Duodenal mucosa (tissue), 2 donors: ENCODE results near the gene SOX13.
"Not testable (repeated sequence)": the region's sequence is repeated elsewhere in the genome, so short reads cannot be mapped to it uniquely, and the experiment has no call there.

Source experiments
- H3K27ac ChIP-seq: one replicate; pipeline ENCODE4 v1.7.0; 2013; ENCODE audit warnings: low read depth, low read length
- H3K27me3 ChIP-seq, 2 donors: one replicate each; pipeline ENCODE4 v1.7.0; 2013; ENCODE audit warnings: low read length in 2 of 2, control low read depth in 1 of 2; ENCODE audit not compliant: insufficient read depth in 2 of 2, control insufficient read depth in 1 of 2
- H3K36me3 ChIP-seq, 2 donors: one replicate each; pipeline ENCODE4 v1.7.0; 2013; ENCODE audit warnings: low read length in 2 of 2, control low read depth in 1 of 2; ENCODE audit not compliant: insufficient read depth in 2 of 2, control insufficient read depth in 1 of 2
- H3K4me1 ChIP-seq, 2 donors: one replicate each; pipeline ENCODE4 v1.7.0; 2013; ENCODE audit warnings: low read length in 2 of 2, control low read depth in 1 of 2; ENCODE audit not compliant: insufficient read depth in 2 of 2, control insufficient read depth in 1 of 2
- H3K4me3 ChIP-seq, 2 donors: one replicate each; pipeline ENCODE4 v1.7.0; 2013; ENCODE audit warnings: low read length in 2 of 2, low read depth in 1 of 2
- H3K9ac ChIP-seq, 2 donors: one replicate each; pipeline ENCODE4 v1.7.0; 2013; ENCODE audit warnings: low read length in 2 of 2, low read depth in 1 of 2
- H3K9me3 ChIP-seq, 2 donors: one replicate each; pipeline ENCODE4 v1.7.0; 2013; ENCODE audit warnings: low read length in 2 of 2, control low read depth in 1 of 2; ENCODE audit not compliant: control insufficient read depth in 1 of 2

SOX13 gene

GRCh38 chr1:204093421-204093717 lies 20.5 kb downstream of the SOX13 start:
- Histone ChIP-seq H3K4me1 (peaks cover 19 to 26% of the 10 kb centered on the region in 2 donors), H3K9ac (peak overlapping the region in 1 of 2 donors; percentile 65), H3K27me3 (no peaks in the 10 kb centered on the region), H3K4me3 (peak overlapping the region; percentile 14 to 47), H3K36me3 (no peaks in the 10 kb centered on the region), H3K9me3 (no peaks in the 10 kb centered on the region), H3K27ac (peak overlapping the region; percentile 82)

DNA sequence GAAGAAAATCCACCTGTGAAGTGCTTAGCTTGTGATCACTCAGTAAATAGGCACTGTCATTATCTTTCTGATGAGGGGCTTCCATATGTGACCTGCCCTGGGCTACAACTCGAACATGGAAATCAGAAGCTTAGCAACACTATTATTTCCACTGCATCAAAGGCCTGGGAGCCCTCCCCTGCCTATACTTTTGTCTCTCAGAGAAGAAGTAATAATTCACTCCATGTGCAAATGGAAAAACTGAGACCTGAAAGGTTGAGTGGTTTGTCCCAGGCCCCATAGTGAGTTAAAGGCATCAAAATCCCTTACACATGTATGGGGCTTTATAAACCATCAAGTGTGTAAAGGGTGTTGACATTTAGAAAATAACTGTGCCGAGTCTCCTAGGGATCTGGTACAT lies 20.9 kb downstream of the SOX13 start:
- H3K4me1 ChIP-seq = peaks cover 19 to 22% of the 10 kb centered on the region in 2 donors
- H3K4me3 ChIP-seq = peak overlapping the region in 1 of 2 donors; percentile 14
- H3K9me3 ChIP-seq = no peaks in the 10 kb centered on the region
- H3K27me3 ChIP-seq = no peaks in the 10 kb centered on the region
- no peaks in the 10 kb centered on the region for H3K36me3 ChIP-seq
- H3K27ac ChIP-seq = peak overlapping the region; percentile 82
- H3K9ac ChIP-seq = peak overlapping the region in 1 of 2 donors; percentile 33

DNA sequence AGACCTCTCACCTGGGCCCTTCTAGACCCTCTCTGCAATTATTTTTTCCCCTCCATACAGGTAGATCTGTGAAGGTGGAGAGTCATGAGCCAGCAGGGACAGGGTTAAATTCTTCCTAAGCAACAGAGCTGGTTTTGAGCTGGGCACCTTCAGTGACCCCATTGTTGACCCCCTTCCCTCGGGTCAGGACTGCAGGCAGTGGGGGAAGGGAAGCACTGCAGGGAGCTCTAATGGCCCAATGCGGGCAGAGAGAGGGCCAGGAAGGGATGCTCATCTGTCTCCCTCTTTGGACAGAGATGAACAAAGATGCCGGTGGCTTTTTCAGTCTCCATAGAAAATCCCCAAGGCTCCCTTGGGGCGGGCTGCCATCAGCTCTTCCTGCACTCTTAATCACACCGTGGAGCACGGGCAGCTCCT lies 21.4 kb downstream of the SOX13 start:
- Histone ChIP-seq H3K4me1 (peaks cover 19 to 21% of the 10 kb centered on the region in 2 donors), H3K27me3 (no peaks in the 10 kb centered on the region), H3K27ac (no peak overlapping the region)

GRCh38 chr1:204094856-204095634 lies 22.1 kb downstream of the SOX13 start:
- no peak overlapping the region for H3K27ac ChIP-seq

More for the DNA sequence above, 21.4 kb downstream of the SOX13 start:
- Histone ChIP-seq H3K4me3 (no peak overlapping the region), H3K9ac (no peak overlapping the region), H3K9me3 (no peaks in the 10 kb centered on the region), H3K36me3 (no peaks in the 10 kb centered on the region)

DNA sequence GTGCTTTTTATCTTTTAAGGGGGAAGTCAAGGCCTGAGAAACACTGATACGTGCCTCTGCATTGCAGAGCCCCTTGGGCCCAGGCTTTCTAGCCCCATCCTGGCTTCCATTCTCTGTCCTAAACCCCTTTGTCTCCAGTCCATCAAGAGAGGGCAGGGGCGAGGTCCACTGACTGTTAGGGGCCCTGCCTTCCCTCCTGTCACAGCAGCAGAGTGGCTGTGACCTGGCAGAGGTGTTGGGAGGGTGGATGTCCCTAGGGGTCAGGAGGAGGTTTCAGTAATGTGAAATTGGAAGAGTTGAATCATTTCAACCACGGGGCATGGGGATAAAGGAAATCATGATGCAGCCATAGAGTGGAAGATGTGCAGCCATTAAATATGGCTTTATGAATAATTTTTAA lies 24.0 kb downstream of the SOX13 start:
- H3K4me1 ChIP-seq = peaks cover 20 to 25% of the 10 kb centered on the region in 2 donors
- H3K4me3 ChIP-seq = no peak overlapping the region
- H3K9ac ChIP-seq = no peak overlapping the region
- H3K9me3 ChIP-seq = no peaks in the 10 kb centered on the region
- H3K36me3 ChIP-seq = no peaks in the 10 kb centered on the region
- H3K27me3 ChIP-seq = no peaks in the 10 kb centered on the region
- no peak overlapping the region for H3K27ac ChIP-seq

More at GRCh38 chr1:204094856-204095634, 22.1 kb downstream of the SOX13 start:
- H3K27me3 ChIP-seq = no peaks in the 10 kb centered on the region
- no peaks in the 10 kb centered on the region for H3K9me3 ChIP-seq
- no peak overlapping the region for H3K4me3 ChIP-seq
- H3K4me1 ChIP-seq = peaks cover 19 to 21% of the 10 kb centered on the region in 2 donors
- H3K9ac ChIP-seq = no peak overlapping the region
- H3K36me3 ChIP-seq = no peaks in the 10 kb centered on the region

DNA sequence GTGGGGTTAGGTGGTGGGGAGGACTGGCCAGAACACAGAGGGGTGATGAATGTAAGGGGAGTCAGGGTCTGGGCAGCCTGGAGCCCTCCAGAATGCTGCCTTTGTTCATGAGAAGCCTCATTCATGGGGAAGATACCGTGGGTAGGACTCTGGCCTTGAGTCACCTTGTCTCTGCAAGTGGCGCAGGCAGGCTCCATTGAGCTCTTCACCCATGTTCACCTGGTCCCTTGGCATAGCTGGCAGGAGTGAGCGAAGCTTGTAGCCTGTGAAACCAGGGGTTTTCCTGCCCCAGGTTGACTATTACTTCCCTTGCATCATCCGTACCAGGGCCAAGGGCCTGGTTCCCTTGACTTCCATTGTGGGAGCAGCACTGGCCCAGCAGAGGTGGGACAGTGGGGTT lies 25.8 kb downstream of the SOX13 start:
- Histone ChIP-seq H3K4me1 (peaks cover 25 to 28% of the 10 kb centered on the region in 2 donors), H3K9me3 (no peaks in the 10 kb centered on the region), H3K27ac (no peak overlapping the region), H3K27me3 (no peaks in the 10 kb centered on the region), H3K36me3 (no peaks in the 10 kb centered on the region), H3K4me3 (no peak overlapping the region), H3K9ac (no peak overlapping the region)

- H3K9me3 ChIP-seq = not testable (repeated sequence)
- peaks cover 29 to 35% of the 10 kb centered on the region in 2 donors for H3K4me1 ChIP-seq
Observed at GRCh38 chr1:204099754-204100153, 26.8 kb downstream of the SOX13 start.

GRCh38 chr1:204102029-204102611 lies 29.2 kb downstream of the SOX13 start:
- no peak overlapping the region for H3K27ac ChIP-seq
- no peaks in the 10 kb centered on the region for H3K36me3 ChIP-seq
- H3K9me3 ChIP-seq = no peaks in the 10 kb centered on the region
- H3K9ac ChIP-seq = no peak overlapping the region
- H3K27me3 ChIP-seq = no peaks in the 10 kb centered on the region
- peaks cover 29 to 34% of the 10 kb centered on the region in 2 donors for H3K4me1 ChIP-seq
- H3K4me3 ChIP-seq = no peak overlapping the region

More at GRCh38 chr1:204099754-204100153, 26.8 kb downstream of the SOX13 start:
- not testable (repeated sequence) for H3K9ac ChIP-seq, H3K36me3 ChIP-seq, H3K27me3 ChIP-seq, H3K27ac ChIP-seq, H3K4me3 ChIP-seq

- Histone ChIP-seq H3K27me3 (no peaks in the 10 kb centered on the region), H3K4me3 (no peak overlapping the region), H3K4me1 (peaks cover 29 to 34% of the 10 kb centered on the region in 2 donors), H3K9me3 (no peaks in the 10 kb centered on the region), H3K36me3 (no peaks in the 10 kb centered on the region), H3K27ac (no peak overlapping the region), H3K9ac (no peak overlapping the region)
Observed at GRCh38 chr1:204102739-204103430, 30.0 kb downstream of the SOX13 start.

DNA sequence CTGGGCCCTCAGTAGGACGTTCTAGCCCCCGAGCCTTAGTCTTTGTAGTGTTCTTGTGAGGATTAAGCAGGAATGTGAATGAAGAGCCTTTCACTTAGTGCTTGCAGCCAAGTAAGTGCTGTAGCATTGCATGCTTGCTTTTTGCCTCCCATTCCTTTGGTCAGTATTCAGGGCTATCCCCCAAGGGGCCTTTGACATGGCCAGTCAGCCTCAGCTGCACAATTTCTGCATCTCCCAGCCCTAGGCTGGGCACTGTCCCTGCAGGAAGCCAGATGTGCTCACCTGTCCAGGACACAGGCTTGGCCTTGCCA lies 30.5 kb downstream of the SOX13 start:
- H3K9me3 ChIP-seq = no peaks in the 10 kb centered on the region
- H3K27ac ChIP-seq = no peak overlapping the region
- H3K27me3 ChIP-seq = no peaks in the 10 kb centered on the region
- peaks cover 29 to 34% of the 10 kb centered on the region in 2 donors for H3K4me1 ChIP-seq
- no peaks in the 10 kb centered on the region for H3K36me3 ChIP-seq
- H3K9ac ChIP-seq = no peak overlapping the region
- H3K4me3 ChIP-seq = no peak overlapping the region
